Calu3 (cell line): ENCODE data around the gene TFAP2E. TPM values are rescaled to one million over a fixed set of nuclear protein-coding genes. Genes with fewer than 3 reads are reported as not detected.
"Not testable (repeated sequence)": the region's sequence is repeated elsewhere in the genome, so short reads cannot be mapped to it uniquely, and the experiment has no call there.

Experiments
- BruUV-seq: library from RNA; stranded (reverse); fragments of 400-500 nt; replicated peaks from 2 replicates; lab custom pipeline; 2021; lab: Mats Ljungman, UMichigan
- CTCF ChIA-PET: fragments of 300-600 bp; sonication (Branson Sonifier 250); formaldehyde crosslinking; loops from one replicate; lab custom pipeline; 2022; ENCODE audit warnings: antibody characterized with exemption; lab: Charles Lee
- DNase-seq: peaks from one replicate; pipeline ENCODE4 v3.0.0; 2022
- H3K27ac Mint-ChIP-seq: one replicate; pipeline ENCODE4 v1.8.0; 2022; ENCODE audit warnings: mixed read lengths; ENCODE audit not compliant: unreplicated experiment
- H3K27me3 Mint-ChIP-seq: one replicate; pipeline ENCODE4 v1.8.0; 2022; ENCODE audit warnings: mixed read lengths; ENCODE audit not compliant: unreplicated experiment
- H3K36me3 Mint-ChIP-seq: one replicate; pipeline ENCODE4 v1.8.0; 2022; ENCODE audit warnings: mild to moderate bottlenecking, moderate library complexity, mixed read lengths; ENCODE audit not compliant: insufficient read depth, unreplicated experiment
- H3K4me1 Mint-ChIP-seq: one replicate; pipeline ENCODE4 v1.8.0; 2022; ENCODE audit warnings: mild to moderate bottlenecking, low read depth, mixed read lengths; ENCODE audit not compliant: unreplicated experiment
- H3K4me3 Mint-ChIP-seq: one replicate; pipeline ENCODE4 v1.8.0; 2022; ENCODE audit warnings: mild to moderate bottlenecking, low read depth, moderate library complexity, mixed read lengths; ENCODE audit not compliant: unreplicated experiment
- H3K9me3 Mint-ChIP-seq: one replicate; pipeline ENCODE4 v1.8.0; 2022; ENCODE audit warnings: low read depth, mixed read lengths; ENCODE audit not compliant: unreplicated experiment
- intact Hi-C: fragments of 100-400 bp; cut with micrococcal nuclease; formaldehyde crosslinking; loops from one replicate; pipeline ENCODE4 v1.10.0; 2022; ENCODE audit not compliant: unreplicated experiment
- total RNA-seq: library from RNA; stranded (reverse); gene quantifications from 2 replicates; pipeline ENCODE4 v1.2.3, GENCODE V29; 2022
- TF ChIP-seq, protein P1 (sequence below): fragments of 200-600 bp; IDR thresholded peaks from one replicate; pipeline ENCODE4 v1.8.0; 2022; ENCODE audit warnings: antibody characterized with exemption; ENCODE audit not compliant: unreplicated experiment

Gene TFAP2E
- total RNA-seq, 1 experiment from 2014 or later = 0.26 TPM

DNA sequence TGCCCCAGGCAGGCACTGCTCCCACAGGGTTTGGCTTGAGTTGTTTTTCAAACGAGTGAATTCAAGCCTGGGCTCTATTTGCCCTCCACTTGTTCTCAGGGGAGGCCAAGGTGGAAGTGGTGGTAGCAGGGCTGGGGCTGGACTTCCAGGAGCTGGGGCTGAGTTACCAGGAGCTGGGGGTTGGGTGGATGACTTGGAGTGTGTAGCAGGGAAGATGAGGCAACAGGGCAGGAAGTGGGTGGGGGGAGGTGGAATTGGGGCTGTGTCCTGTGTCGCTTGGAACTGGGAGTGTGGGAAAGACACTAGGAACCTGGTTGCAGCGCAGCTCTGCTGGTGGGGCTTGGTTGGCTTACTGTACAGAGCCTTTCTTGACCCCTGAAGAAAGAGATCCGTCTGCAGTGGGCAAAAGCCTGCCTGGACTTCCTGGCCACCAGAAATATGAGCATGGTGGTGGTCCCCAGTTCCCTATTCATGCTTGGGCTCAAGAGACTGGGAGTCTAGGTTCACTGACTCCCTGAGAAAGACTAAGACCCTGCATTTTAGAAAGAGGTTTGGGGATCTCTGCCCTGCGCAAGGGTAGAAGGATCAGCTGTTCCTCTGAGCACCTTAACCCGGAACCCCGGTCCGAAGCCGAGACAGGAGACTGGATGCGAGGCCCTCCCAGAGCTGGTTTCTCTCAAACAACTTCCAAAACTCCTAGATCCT lies 3.1 kb downstream of the TFAP2E start:
- intact Hi-C loops = no loop called here
- CTCF ChIA-PET = no interaction called here
- TF ChIP-seq, protein P1, sequence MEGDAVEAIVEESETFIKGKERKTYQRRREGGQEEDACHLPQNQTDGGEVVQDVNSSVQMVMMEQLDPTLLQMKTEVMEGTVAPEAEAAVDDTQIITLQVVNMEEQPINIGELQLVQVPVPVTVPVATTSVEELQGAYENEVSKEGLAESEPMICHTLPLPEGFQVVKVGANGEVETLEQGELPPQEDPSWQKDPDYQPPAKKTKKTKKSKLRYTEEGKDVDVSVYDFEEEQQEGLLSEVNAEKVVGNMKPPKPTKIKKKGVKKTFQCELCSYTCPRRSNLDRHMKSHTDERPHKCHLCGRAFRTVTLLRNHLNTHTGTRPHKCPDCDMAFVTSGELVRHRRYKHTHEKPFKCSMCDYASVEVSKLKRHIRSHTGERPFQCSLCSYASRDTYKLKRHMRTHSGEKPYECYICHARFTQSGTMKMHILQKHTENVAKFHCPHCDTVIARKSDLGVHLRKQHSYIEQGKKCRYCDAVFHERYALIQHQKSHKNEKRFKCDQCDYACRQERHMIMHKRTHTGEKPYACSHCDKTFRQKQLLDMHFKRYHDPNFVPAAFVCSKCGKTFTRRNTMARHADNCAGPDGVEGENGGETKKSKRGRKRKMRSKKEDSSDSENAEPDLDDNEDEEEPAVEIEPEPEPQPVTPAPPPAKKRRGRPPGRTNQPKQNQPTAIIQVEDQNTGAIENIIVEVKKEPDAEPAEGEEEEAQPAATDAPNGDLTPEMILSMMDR = no peak
- Mint-ChIP-seq H3K27ac (no peak overlapping the region), H3K4me3 (no peak overlapping the region), H3K27me3 (peaks cover 38% of the 10 kb centered on the region), H3K36me3 (peaks cover 11% of the 10 kb centered on the region), H3K4me1 (peaks cover 9% of the 10 kb centered on the region), H3K9me3 (no peaks in the 10 kb centered on the region)
- DNase-seq = no peak
- BruUV-seq = no TSS peak

- intact Hi-C loops, CTCF ChIA-PET, DNase-seq, H3K4me1 Mint-ChIP-seq, H3K4me3 Mint-ChIP-seq, H3K9me3 Mint-ChIP-seq, H3K27ac Mint-ChIP-seq, BruUV-seq: not testable (repeated sequence)
- H3K27me3 Mint-ChIP-seq = peaks cover 33% of the 10 kb centered on the region
- H3K36me3 Mint-ChIP-seq = peaks cover 11% of the 10 kb centered on the region
Observed at GRCh38 chr1:35576766-35577070, 3.6 kb downstream of the TFAP2E start.

DNA sequence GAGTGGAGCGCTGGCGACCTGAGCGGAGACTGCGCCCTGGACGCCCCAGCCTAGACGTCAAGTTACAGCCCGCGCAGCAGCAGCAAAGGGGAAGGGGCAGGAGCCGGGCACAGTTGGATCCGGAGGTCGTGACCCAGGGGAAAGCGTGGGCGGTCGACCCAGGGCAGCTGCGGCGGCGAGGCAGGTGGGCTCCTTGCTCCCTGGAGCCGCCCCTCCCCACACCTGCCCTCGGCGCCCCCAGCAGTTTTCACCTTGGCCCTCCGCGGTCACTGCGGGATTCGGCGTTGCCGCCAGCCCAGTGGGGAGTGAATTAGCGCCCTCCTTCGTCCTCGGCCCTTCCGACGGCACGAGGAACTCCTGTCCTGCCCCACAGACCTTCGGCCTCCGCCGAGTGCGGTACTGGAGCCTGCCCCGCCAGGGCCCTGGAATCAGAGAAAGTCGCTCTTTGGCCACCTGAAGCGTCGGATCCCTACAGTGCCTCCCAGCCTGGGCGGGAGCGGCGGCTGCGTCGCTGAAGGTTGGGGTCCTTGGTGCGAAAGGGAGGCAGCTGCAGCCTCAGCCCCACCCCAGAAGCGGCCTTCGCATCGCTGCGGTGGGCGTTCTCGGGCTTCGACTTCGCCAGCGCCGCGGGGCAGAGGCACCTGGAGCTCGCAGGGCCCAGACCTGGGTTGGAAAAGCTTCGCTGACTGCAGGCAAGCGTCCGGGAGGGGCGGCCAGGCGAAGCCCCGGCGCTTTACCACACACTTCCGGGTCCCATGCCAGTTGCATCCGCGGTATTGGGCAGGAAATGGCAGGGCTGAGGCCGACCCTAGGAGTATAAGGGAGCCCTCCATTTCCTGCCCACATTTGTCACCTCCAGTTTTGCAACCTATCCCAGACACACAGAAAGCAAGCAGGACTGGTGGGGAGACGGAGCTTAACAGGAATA lies 4.2 kb downstream of the TFAP2E start:
- CTCF ChIA-PET = interaction anchor here (1.3 kb wide), 1 partner anchor 13 kb away, joined by 3 read pairs; no protein-coding TSS in a partner anchor
- Mint-ChIP-seq H3K27ac (no peak overlapping the region), H3K9me3 (no peaks in the 10 kb centered on the region), H3K4me1 (peaks cover 9% of the 10 kb centered on the region), H3K4me3 (no peak overlapping the region), H3K36me3 (peaks cover 11% of the 10 kb centered on the region), H3K27me3 (peaks cover 26% of the 10 kb centered on the region)
- no TSS peak for BruUV-seq
- no peak for DNase-seq
- intact Hi-C loops = no loop called here
- TF ChIP-seq, protein P1 = no peak

DNA sequence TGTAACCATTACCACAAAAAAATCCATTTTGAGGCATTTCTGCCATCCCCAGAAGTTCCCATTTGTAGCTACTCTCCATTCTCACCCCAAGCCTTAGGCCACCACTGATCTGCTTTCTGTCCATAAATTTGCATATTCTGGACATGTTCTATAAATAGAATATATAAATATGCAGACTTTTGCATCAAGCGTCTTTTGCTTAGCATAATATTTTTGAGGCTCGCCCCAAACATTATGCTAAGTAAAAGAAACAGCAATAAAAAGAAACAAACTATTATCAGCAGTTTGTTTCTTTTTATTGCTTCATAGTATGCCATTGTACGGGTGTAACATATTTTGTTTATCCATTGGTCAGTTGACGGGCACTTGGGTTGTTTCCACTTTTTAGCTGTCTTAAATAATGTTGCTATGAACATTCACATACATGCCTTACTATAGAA lies 7.9 kb downstream of the TFAP2E start:
- no peak overlapping the region for H3K27ac Mint-ChIP-seq

DNA sequence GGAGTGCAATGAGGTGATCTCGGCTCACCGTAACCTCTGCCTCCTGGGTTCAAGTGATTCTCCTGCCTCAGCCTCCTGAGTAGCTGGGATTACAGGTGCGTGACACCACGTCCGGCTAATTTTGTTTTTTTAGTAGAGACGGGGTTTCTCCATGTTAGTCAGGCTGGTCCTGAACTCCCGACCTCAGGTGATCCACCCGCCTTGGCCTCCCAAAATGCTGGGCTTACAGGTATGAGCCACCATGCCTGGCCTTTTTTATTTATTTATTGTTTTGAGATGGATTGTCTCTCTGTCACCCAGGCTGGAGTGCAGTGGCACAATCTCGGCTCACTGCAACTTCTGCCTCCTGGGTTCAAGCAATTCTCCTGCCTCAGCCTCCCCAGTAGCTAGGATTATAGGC lies 8.5 kb downstream of the TFAP2E start:
- H3K9me3 Mint-ChIP-seq, intact Hi-C loops, BruUV-seq, CTCF ChIA-PET, DNase-seq, H3K4me3 Mint-ChIP-seq, H3K36me3 Mint-ChIP-seq, H3K27me3 Mint-ChIP-seq, H3K27ac Mint-ChIP-seq, H3K4me1 Mint-ChIP-seq: not testable (repeated sequence)

More for the DNA sequence above, 7.9 kb downstream of the TFAP2E start:
- Mint-ChIP-seq H3K9me3 (no peaks in the 10 kb centered on the region), H3K36me3 (no peaks in the 10 kb centered on the region), H3K4me1 (no peaks in the 10 kb centered on the region), H3K4me3 (no peak overlapping the region), H3K27me3 (peaks cover 7% of the 10 kb centered on the region)
- CTCF ChIA-PET = no interaction called here
- no TSS peak for BruUV-seq
- intact Hi-C loops = no loop called here
- no peak for DNase-seq
- TF ChIP-seq, protein P1 = no peak
